CD4-positive, alpha-beta memory T cell (primary cell): Measurements from ENCODE around the gene TEAD3. TPM values are rescaled to one million over a fixed set of nuclear protein-coding genes. Genes with fewer than 3 reads are reported as not detected.
"Not testable (repeated sequence)": the region's sequence is repeated elsewhere in the genome, so short reads cannot be mapped to it uniquely, and the experiment has no call there.

Experiments
- CTCF ChIA-PET: fragments of 350-600 bp; sonication (Branson Sonifier 250); formaldehyde crosslinking; loops from one replicate; lab custom pipeline; 2021; ENCODE audit warnings: inconsistent platforms; ENCODE audit not compliant: partially characterized antibody; lab: Charles Lee
- POLR2A ChIA-PET: fragments of 350-600 bp; sonication (Branson Sonifier 250); formaldehyde crosslinking; loops from one replicate; lab custom pipeline; 2021; ENCODE audit not compliant: partially characterized antibody; lab: Charles Lee
- DNase-seq, 5 donors: peaks; one replicate each; pipeline versions ENCODE4 v3.0.0 to v3.0.0-alpha.2; 2020 to 2022; ENCODE audit warnings: mixed read lengths in 1 of 5
- H3K27ac ChIP-seq: one replicate; pipeline ENCODE4 v1.7.0; 2013; ENCODE audit warnings: low read depth, low read length
- H3K27me3 ChIP-seq: 2 replicates; pipeline ENCODE4 v1.7.0; 2013; ENCODE audit warnings: mild to moderate bottlenecking, low read length, moderate library complexity; ENCODE audit not compliant: insufficient read depth
- H3K36me3 ChIP-seq: 2 replicates; pipeline ENCODE4 v1.7.0; 2013; ENCODE audit warnings: mild to moderate bottlenecking, low read length, moderate library complexity; ENCODE audit not compliant: insufficient read depth
- H3K4me1 ChIP-seq: 2 replicates; pipeline ENCODE4 v1.7.0; 2013; ENCODE audit warnings: mild to moderate bottlenecking, low read length, moderate library complexity; ENCODE audit not compliant: insufficient read depth
- H3K4me3 ChIP-seq, 2 donors: one replicate each; pipeline ENCODE4 v1.7.0; 2013; ENCODE audit warnings: low read length in 2 of 2, mild to moderate bottlenecking in 1 of 2
- H3K9me3 ChIP-seq, 2 donors: one replicate each; pipeline ENCODE4 v1.7.0; 2013; ENCODE audit warnings: low read length in 2 of 2, control low read depth in 1 of 2; ENCODE audit not compliant: control insufficient read depth in 1 of 2
- H3K27ac Mint-ChIP-seq, 7 donors: one replicate each; pipeline ENCODE4 v1.8.0; 2020 to 2021; ENCODE audit warnings: mixed read lengths in 7 of 7, mild to moderate bottlenecking in 6 of 7, inconsistent platforms in 3 of 7, moderate library complexity in 3 of 7
- H3K27me3 Mint-ChIP-seq, 2 donors: one replicate each; pipeline ENCODE4 v1.8.0; 2020 to 2021; ENCODE audit warnings: mixed read lengths in 2 of 2
- H3K36me3 Mint-ChIP-seq, 2 donors: one replicate each; pipeline ENCODE4 v1.8.0; 2020 to 2021; ENCODE audit warnings: mixed read lengths in 2 of 2, inconsistent platforms in 1 of 2, mild to moderate bottlenecking in 1 of 2
- H3K4me1 Mint-ChIP-seq, 4 donors: one replicate each; pipeline ENCODE4 v1.8.0; 2020 to 2021; ENCODE audit warnings: mixed read lengths in 4 of 4, mild to moderate bottlenecking in 1 of 4
- H3K4me3 Mint-ChIP-seq, 8 donors: one replicate each; pipeline ENCODE4 v1.8.0; 2020 to 2021; ENCODE audit warnings: mixed read lengths in 8 of 8, mild to moderate bottlenecking in 7 of 8, moderate library complexity in 6 of 8, inconsistent platforms in 3 of 8
- H3K9me3 Mint-ChIP-seq, 8 donors: one replicate each; pipeline ENCODE4 v1.8.0; 2020 to 2021; ENCODE audit warnings: mixed read lengths in 8 of 8, mild to moderate bottlenecking in 5 of 8, inconsistent platforms in 3 of 8, moderate library complexity in 1 of 8
- intact Hi-C: fragments of 100-400 bp; cut with micrococcal nuclease; formaldehyde crosslinking; loops from one replicate; pipeline ENCODE4 v1.15.1; 2023
- polyA plus RNA-seq, 2 donors: library from polyadenylated mRNA; unstranded; fragments of 300-500 nt; fragmentation: Illumina TruSeq; gene quantifications; one replicate each; pipeline ENCODE4 v1.2.3, GENCODE V29; 2021
- total RNA-seq, 2 experiments: library from RNA; stranded (reverse); gene quantifications; one replicate each; pipeline ENCODE4 v1.2.3, GENCODE V29; 2021

The TEAD3 gene
- total and polyA plus RNA-seq, 4 experiments from 2014 or later = 0.08 to 0.20 TPM; not detected in 2

GRCh38 chr6:35441642-35442041 lies 55.2 kb downstream of the TEAD3 start:
- ChIA-PET CTCF (interaction anchor here (0.6 to 11.9 kb wide), 2 partner anchors 96 to 328 kb away, joined by 3 to 243 read pairs; partner anchors contain the start of gene PPARD), POLR2A (no interaction called here)
- Histone ChIP-seq H3K27me3 (no peaks in the 10 kb centered on the region), H3K4me3 (no peak overlapping the region), H3K27ac (no peak overlapping the region), H3K36me3 (no peaks in the 10 kb centered on the region), H3K4me1 (peaks cover 6% of the 10 kb centered on the region), H3K9me3 (no peaks in the 10 kb centered on the region)
- no peak for DNase-seq
- Mint-ChIP-seq H3K9me3 (no peaks in the 10 kb centered on the region), H3K27ac (no peak overlapping the region), H3K4me1 (peaks cover 2 to 17% (median 5%) of the 10 kb centered on the region in 4 donors), H3K4me3 (no peak overlapping the region), H3K27me3 (no peaks in the 10 kb centered on the region), H3K36me3 (no peaks in the 10 kb centered on the region)
- intact Hi-C loops = no loop called here

GRCh38 chr6:35441205-35441604 lies 55.7 kb downstream of the TEAD3 start:
- ChIA-PET POLR2A (no interaction called here), CTCF (interaction anchor here (1.0 to 11.9 kb wide), 2 partner anchors 22 to 96 kb away, joined by 3 to 243 read pairs; partner anchors contain the start of gene PPARD)
- H3K36me3 ChIP-seq = no peaks in the 10 kb centered on the region
- intact Hi-C loops = no loop called here
- no peak overlapping the region for H3K4me3 ChIP-seq
- no peak overlapping the region for H3K27ac ChIP-seq
- H3K27me3 ChIP-seq = no peaks in the 10 kb centered on the region
- H3K9me3 Mint-ChIP-seq = no peaks in the 10 kb centered on the region
- H3K4me3 Mint-ChIP-seq = no peak overlapping the region
- no peaks in the 10 kb centered on the region for H3K36me3 Mint-ChIP-seq
- H3K9me3 ChIP-seq = no peaks in the 10 kb centered on the region
- DNase-seq = no peak
- no peak overlapping the region for H3K27ac Mint-ChIP-seq
- peaks cover 6% of the 10 kb centered on the region for H3K4me1 ChIP-seq
- H3K4me1 Mint-ChIP-seq = peaks cover 2 to 13% (median 5%) of the 10 kb centered on the region in 4 donors
- H3K27me3 Mint-ChIP-seq = no peaks in the 10 kb centered on the region

GRCh38 chr6:35439308-35439707 lies 57.6 kb downstream of the TEAD3 start:
- no peaks in the 10 kb centered on the region for H3K36me3 Mint-ChIP-seq
- Histone ChIP-seq H3K9me3 (no peaks in the 10 kb centered on the region), H3K27me3 (no peaks in the 10 kb centered on the region), H3K4me3 (no peak overlapping the region), H3K27ac (no peak overlapping the region), H3K4me1 (no peaks in the 10 kb centered on the region), H3K36me3 (no peaks in the 10 kb centered on the region)
- intact Hi-C loops = no loop called here
- no peaks in the 10 kb centered on the region for H3K27me3 Mint-ChIP-seq
- CTCF ChIA-PET = interaction anchor here (1.0 kb wide), 2 partner anchors 10 to 62 kb away, joined by 3 read pairs; no protein-coding TSS in a partner anchor
- no peak overlapping the region for H3K4me3 Mint-ChIP-seq
- peak overlapping the region in 3 of 7 donors; percentile 6 to 36 (median 35) for H3K27ac Mint-ChIP-seq
- POLR2A ChIA-PET = no interaction called here
- H3K4me1 Mint-ChIP-seq = no peaks in the 10 kb centered on the region
- H3K9me3 Mint-ChIP-seq = peaks cover 0 to 2% (median 0%) of the 10 kb centered on the region in 8 donors
- no peak for DNase-seq

- H3K27ac ChIP-seq, H3K4me3 Mint-ChIP-seq, H3K9me3 ChIP-seq, H3K4me3 ChIP-seq, H3K4me1 Mint-ChIP-seq, H3K36me3 Mint-ChIP-seq, H3K27me3 Mint-ChIP-seq, H3K9me3 Mint-ChIP-seq, POLR2A ChIA-PET, H3K36me3 ChIP-seq, H3K4me1 ChIP-seq, H3K27me3 ChIP-seq, intact Hi-C loops, DNase-seq: not testable (repeated sequence)
- CTCF ChIA-PET = interaction anchor here (1.0 kb wide), 1 partner anchor 61 kb away, joined by 3 read pairs; no protein-coding TSS in a partner anchor
- peak overlapping the region in 2 of 7 donors; percentile 5 to 15 for H3K27ac Mint-ChIP-seq
Measured at GRCh38 chr6:35438378-35439065, 58.4 kb downstream of the TEAD3 start.

- POLR2A ChIA-PET = interaction anchor here (1.0 to 1.2 kb wide), 2 partner anchors 15 to 88 kb away, joined by 3 read pairs; no protein-coding TSS in a partner anchor
Measured at GRCh38 chr6:35436071-35436857, 60.6 kb downstream of the TEAD3 start.

GRCh38 chr6:35435074-35435837 lies 61.6 kb downstream of the TEAD3 start:
- POLR2A ChIA-PET = interaction anchor here (1.0 to 1.2 kb wide), 2 partner anchors 14 to 87 kb away, joined by 3 read pairs; no protein-coding TSS in a partner anchor
- intact Hi-C loops = no loop called here
- no peak overlapping the region for H3K4me3 ChIP-seq
- no peak overlapping the region for H3K4me3 Mint-ChIP-seq
- H3K4me1 ChIP-seq = no peaks in the 10 kb centered on the region
- H3K27me3 Mint-ChIP-seq = no peaks in the 10 kb centered on the region
- H3K36me3 ChIP-seq = no peaks in the 10 kb centered on the region
- H3K36me3 Mint-ChIP-seq = no peaks in the 10 kb centered on the region
- CTCF ChIA-PET = interaction anchor here (1.3 to 1.8 kb wide), 2 partner anchors 13 to 32 kb away, joined by 3 to 5 read pairs; no protein-coding TSS in a partner anchor
- peaks cover 0 to 2% (median under 1%) of the 10 kb centered on the region in 8 donors for H3K9me3 Mint-ChIP-seq
- no peaks in the 10 kb centered on the region for H3K4me1 Mint-ChIP-seq
- no peaks in the 10 kb centered on the region for H3K27me3 ChIP-seq
- H3K27ac ChIP-seq = no peak overlapping the region
- DNase-seq = no peak
- H3K9me3 ChIP-seq = no peaks in the 10 kb centered on the region
- H3K27ac Mint-ChIP-seq = no peak overlapping the region

More at GRCh38 chr6:35436071-35436857, 60.6 kb downstream of the TEAD3 start:
- Mint-ChIP-seq H3K9me3 (peaks cover 0 to 2% (median 0%) of the 10 kb centered on the region in 8 donors), H3K27me3 (no peaks in the 10 kb centered on the region), H3K27ac (peak overlapping the region in 1 of 7 donors; percentile 35), H3K4me1 (no peaks in the 10 kb centered on the region), H3K36me3 (no peaks in the 10 kb centered on the region), H3K4me3 (no peak overlapping the region)
- intact Hi-C loops = no loop called here
- CTCF ChIA-PET = interaction anchor here (0.8 to 1.9 kb wide), 3 partner anchors 17 to 188 kb away, joined by 3 to 5 read pairs (median 3); no protein-coding TSS in a partner anchor
- H3K36me3 ChIP-seq = no peaks in the 10 kb centered on the region
- no peak overlapping the region for H3K4me3 ChIP-seq
- no peaks in the 10 kb centered on the region for H3K9me3 ChIP-seq
- no peaks in the 10 kb centered on the region for H3K27me3 ChIP-seq
- DNase-seq = no peak
- H3K4me1 ChIP-seq = no peaks in the 10 kb centered on the region
- H3K27ac ChIP-seq = no peak overlapping the region
